GDM1 (cell line): ENCODE measurements around the gene LNP1.
A peak's percentile ranks its signal among the peaks of the same experiment; 100 is the strongest.
"Not testable (repeated sequence)": the region's sequence is repeated elsewhere in the genome, so short reads cannot be mapped to it uniquely, and the experiment has no call there.

Source experiments
- DNase-seq: peaks from one replicate; lab custom pipeline; 2025; lab: John Stamatoyannopoulos, UW

The LNP1 gene

DNA sequence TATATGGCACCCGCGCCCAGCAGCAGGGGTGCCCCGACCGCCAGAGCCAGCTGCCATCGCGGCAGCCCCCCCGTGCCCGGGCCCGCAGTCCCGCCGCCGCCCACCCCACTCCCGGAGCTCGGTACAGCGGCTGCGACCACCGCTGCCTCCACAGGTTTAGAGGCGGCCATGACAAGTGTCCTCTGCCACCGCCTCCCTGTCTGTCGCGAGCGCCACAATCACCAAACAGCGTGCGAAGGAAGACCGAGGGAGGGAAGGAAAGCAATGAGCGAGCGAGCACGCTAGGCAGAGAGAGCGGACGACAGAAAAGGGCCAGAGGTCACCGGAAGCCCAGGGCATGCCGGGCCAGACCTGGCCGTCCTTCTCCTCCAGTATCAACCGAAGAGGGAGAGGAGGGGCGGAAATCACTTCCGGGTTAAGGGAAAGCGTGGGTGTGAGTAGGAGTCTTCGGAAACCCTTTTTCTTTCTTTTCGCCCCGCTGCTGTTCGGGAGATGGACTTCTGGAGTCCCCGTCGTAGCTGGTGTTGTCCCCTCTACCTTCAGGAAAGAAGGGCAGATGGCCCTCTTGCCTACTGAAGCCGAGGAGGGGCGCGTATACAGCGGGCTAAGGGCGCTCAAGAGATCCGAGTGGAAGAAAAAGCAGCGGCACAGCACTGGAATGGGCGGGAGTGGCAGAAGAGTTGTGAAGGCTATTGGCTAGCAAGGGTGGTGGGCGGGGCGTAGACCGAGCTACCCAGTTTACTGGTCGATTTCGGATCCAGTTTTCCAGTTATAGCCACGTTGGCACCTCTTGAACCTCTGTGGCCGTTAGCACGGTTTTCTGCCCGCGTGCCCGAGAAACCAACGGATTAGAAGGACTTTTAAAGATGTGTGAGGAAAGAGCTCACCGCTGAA lies at the start of gene LNP1, which contains the start of gene TOMM70:
Gene LNP1, plus strand, starts transcription at position 760 of the 894 bp plus-strand sequence. CDS start 28,191 bp downstream, outside the sequence.
Gene TOMM70, minus strand, starts transcription at position 310 of the 894 bp plus-strand sequence. Its CDS starts 140 bp downstream, at position 170.
- peak; percentile 92 for DNase-seq

DNA sequence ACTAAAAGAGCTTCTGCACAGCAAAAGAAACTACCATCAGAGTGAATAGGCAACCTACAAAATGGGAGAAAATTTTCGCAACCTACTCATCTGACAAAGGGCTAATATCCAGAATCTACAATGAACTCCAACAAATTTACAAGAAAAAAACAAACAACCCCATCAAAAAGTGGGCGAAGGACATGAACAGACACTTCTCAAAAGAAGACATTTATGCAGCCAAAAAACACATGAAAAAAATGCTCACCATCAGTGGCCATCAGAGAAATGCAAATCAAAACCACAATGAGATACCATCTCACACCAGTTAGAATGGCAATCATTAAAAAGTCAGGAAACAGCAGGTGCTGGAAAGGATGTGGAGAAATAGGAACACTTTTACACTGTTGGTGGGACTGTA lies 49.6 kb upstream of the LNP1 start:
- not testable (repeated sequence) for DNase-seq

GRCh38 chr3:100352296-100353231 lies 48.8 kb upstream of the LNP1 start:
- DNase-seq = no peak

DNA sequence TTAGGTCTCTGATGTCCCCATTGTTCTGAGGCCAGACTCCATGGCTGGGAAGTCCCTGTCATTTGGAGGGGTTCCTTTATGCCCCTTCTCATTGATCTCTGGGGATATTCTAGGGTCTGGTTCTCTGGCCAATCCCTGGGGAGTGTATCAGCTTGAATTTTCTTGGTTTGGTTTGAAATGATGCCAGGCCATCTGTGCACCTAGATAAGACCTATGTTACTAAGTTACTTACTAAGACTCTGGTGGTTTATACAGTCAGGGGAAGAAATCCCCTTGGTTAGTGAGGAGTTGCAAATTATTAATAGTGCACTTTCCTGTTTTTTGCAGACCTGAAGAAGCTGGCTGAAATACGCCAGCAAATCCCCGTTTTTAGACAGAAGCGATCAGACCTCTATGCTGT lies 46.5 kb upstream of the LNP1 start:
- no peak for DNase-seq

- DNase-seq = no peak
These were observed 42.9 kb upstream of the LNP1 start for GRCh38 chr3:100358413-100358812.

DNA sequence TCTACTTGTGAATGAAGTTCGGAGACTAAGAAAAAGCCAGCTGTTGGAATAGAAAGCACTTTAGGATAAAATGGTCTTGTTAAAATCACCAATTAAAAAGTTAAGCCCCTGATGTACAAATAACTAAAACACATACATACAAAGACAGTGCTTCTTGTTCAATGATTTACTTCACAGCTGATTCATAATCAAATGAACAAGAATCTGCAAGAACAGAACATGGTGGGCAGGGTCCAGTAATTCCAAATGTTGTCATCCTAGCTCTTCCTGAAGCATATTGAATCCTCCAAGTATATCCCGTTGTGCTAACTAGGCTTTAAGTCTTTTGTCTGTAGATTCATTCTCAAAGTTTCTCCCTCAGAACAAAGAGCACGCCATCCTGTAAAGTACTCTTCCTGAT lies 42.3 kb upstream of the LNP1 start:
- no peak for DNase-seq

- no peak for DNase-seq
These were observed 40.4 kb upstream of the LNP1 start for GRCh38 chr3:100360757-100361496.

DNA sequence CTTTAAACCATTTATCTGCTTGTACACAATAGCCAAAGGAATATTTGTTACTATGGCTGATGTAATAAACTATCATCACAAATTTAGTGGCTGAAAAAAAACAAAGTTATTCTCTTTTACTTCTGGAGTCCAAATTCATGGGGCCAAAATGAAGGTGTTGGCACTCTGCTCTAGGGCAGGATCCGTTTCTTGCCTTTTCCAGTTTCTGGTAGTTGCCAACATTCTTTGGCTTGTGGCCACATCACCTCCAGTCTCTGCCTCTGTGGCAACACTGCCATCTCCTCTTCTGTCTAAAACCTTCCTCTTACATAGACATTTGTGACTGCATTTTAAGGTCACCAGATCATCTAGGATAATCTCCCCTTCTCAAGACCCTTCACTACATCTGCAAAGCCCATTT lies 39.4 kb upstream of the LNP1 start:
- DNase-seq = no peak

- DNase-seq = no peak
These were observed 36.9 kb upstream of the LNP1 start for GRCh38 chr3:100364421-100364820.

GRCh38 chr3:100366424-100366823 lies 34.9 kb upstream of the LNP1 start:
- DNase-seq = no peak

DNA sequence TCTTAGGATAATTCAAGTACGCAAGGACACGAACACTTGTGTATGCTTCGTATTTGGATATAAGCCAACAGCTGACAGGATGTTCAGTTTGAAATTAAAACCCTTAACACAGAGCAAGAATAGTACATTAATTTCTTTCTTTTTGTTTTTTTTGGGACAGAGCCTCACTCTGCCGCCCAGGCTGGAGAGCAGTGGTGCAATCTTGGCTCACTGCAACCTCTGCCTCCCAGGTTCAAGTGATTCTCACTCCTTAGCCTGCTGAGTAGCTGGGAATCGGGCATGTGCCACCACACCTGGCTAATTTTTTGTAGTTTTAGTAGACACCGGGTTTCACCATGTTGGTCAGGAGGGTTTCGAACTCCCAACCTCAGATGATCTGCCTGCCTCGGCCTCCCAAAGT lies 32.9 kb upstream of the LNP1 start:
- DNase-seq = no peak

GRCh38 chr3:100370756-100371155 lies 30.6 kb upstream of the LNP1 start:
- no peak for DNase-seq

GRCh38 chr3:100374521-100374920 lies 26.8 kb upstream of the LNP1 start:
- no peak for DNase-seq

DNA sequence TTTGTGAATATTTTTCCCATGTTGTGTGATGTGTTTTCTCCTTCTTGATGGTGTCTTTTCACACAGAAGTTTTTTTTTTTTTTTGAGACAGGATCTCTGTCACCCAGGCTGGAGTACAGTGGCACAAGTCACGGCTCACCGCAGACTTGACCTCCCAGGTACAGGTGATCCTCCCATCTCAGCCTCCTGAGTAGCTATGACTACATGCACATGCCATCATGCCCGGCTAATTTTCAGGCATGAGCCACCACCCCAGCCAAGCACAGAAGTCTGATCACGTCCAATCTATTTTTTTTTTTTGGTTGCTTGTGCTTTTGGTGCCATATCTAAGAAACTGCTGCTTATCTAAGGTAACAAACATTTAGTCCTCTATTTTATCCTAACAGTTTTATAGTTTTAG lies 25.0 kb upstream of the LNP1 start:
- DNase-seq = no peak

DNA sequence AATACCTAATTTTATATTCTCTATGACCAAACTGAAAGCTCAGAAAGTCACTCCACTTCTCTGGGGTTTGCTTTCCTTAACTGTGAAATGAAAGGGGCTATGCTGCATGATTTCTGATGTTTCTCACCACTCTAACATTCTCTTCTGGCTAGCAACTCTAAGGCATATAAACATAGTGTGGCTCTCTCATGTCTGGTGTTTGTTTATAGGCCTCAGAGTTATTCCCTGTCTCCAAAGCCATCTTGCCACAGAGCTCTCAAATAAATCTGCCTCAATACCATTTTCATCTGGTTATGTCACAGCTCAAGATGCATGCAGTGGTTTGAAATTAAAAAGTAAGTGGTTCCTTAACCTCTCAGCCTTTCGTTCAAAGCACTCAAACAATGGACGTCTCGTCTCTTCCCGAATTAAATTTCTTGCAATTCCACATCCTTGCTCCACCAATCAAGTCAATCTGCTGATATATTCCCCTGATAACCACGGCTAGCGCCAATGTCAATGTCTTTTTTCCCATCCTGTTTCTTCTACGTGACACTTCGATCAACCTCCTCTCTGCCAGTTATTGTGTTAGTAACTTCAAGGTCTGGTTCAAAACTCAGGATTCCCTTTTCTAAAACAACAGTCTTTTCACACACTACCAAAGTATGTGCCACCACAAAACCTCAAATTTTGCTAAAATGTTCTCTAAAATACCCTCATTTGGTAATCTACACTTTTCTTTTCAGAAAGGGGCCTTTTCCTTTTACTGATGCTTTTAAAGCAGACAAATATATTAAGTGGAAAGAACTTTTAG lies 16.4 kb upstream of the LNP1 start:
- no peak for DNase-seq

DNA sequence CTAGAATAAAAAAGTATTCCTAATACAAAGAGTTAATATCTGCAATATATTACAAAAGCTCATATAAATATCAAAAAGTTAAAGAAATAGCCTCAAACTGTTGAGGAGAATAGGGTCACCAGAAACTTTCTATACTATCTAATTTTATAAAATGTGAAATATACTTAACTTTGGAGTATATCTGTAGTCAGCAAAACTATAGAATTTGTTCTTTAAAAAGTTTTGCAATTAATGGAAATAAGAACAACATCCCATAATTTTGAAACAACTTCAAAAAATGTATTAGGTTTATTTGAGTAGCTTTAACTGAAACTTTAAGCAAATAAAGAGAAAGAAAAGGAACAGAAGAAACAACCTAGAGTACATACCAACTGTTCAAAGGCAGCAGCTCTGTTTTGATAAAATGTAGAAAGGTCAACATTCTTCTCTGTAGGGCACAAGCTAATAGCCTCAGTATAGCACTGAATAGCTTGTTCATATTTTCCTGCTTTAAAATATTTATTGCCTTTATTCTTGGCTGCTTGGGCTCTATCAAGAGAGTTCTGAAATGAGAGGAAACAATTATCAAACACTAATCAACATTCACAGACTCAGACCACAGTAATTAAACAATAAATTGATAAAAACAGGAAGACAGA lies 14.8 kb upstream of the LNP1 start:
- no peak for DNase-seq

GRCh38 chr3:100389025-100389424 lies 12.3 kb upstream of the LNP1 start:
- no peak for DNase-seq

DNA sequence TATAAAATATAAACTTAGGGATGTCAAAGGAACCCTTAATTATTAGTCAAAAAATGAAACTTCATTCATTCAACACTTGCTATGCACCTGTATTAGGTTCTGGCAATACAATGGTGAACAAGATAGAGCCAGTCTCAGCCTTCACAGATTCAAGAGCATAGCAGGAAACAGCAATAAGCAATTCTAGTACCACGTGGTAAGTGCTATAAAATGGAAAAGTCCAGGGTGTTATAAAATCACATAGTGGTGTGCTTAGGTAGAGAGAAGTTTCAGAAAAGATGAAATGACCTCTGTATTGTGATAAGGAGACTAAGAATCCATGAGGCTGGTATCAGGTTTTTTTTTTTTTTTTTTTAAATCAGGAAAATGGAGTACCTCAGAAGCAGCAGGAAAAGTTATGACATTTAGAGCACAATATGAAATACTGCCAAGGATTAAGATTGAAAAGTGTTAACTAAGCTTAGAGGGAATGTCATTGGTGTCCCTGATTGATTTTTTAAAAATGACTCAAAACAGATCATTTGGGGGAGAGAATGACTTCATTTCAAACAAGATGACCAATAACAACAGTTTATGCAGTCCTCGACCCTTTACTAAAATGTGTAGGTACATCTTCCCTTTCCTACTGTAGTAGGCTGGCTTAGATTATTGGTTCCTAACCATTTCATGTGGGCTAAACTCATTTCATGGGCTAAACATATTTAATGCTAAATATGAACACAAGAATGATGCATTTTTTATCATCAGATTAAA lies 5.5 kb upstream of the LNP1 start:
- no peak for DNase-seq

DNA sequence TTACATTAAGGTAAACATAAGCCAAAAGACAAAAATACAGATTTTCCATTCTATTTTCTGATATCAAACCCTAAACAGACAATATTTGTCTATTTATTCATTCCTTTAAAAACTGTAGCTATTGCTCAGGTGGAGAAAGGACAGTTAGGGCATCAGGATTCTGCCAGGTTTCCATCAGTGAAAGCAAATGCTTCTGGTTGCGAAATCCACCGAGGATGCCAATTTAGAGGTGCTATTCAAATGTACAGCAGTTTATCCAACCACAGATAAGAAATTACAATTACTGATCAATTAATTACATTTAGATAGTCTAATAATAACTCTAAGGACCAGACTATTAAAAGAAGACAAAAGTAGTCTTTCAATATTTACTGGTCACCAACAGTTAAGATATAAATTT lies 4.4 kb upstream of the LNP1 start:
- no peak for DNase-seq
